HEK293 (cell line): ENCODE data around the gene RFNG.

Source experiments
- CTCF ChIA-PET: fragments of 350-600 bp; formaldehyde crosslinking; extraction: SDS; loops from one replicate; lab custom pipeline; 2021; ENCODE audit warnings: antibody characterized with exemption; lab: Yijun Ruan, JAX
- POLR2A ChIA-PET: fragments of 300-600 bp; formaldehyde crosslinking; extraction: SDS; loops from one replicate; lab custom pipeline; 2020; ENCODE audit warnings: antibody characterized with exemption, inconsistent platforms; lab: Yijun Ruan, JAX
- H3K27ac ChIP-seq: fragments of 200-500 bp; sonication (Bioruptor generic); 2 replicates; pipeline ENCODE4 v1.5.1; 2014; ENCODE audit warnings: low read depth, low read length, control low read depth, inconsistent platforms; ENCODE audit errors: extremely low read depth
- H3K36me3 ChIP-seq, 2 experiments: fragments of 200-500 bp in 1 of 2; sonication (Bioruptor generic) in 1 of 2; 1 replicate in 1 of 2; 2 replicates in 1 of 2; pipeline ENCODE4 v1.5.1; 2014 to 2017; ENCODE audit warnings: inconsistent platforms in 2 of 2, low read length in 2 of 2; ENCODE audit not compliant: control insufficient read depth in 2 of 2, insufficient read depth in 1 of 2
- H3K4me1 ChIP-seq: fragments of 200-500 bp; sonication (Bioruptor generic); 2 replicates; pipeline ENCODE4 v1.5.1; 2014; ENCODE audit warnings: mild to moderate bottlenecking, low read length, inconsistent platforms; ENCODE audit not compliant: control insufficient read depth, insufficient read depth
- H3K4me3 ChIP-seq: 2 replicates; pipeline ENCODE4 v1.5.1; 2011; ENCODE audit warnings: low read depth, mild to moderate bottlenecking, control low read depth, low read length, moderate library complexity
- H3K9me3 ChIP-seq: fragments of 200-500 bp; sonication (Bioruptor generic); 2 replicates; pipeline ENCODE4 v1.5.1; 2014; ENCODE audit warnings: low read depth, low read length, inconsistent platforms; ENCODE audit not compliant: control insufficient read depth, insufficient read depth
- BCL11B ChIP-seq: fragments of 450-650 bp; formaldehyde crosslinking; IDR thresholded peaks from 2 replicates; pipeline ENCODE4 v1.5.1; 2016; ENCODE audit warnings: low read depth, missing biosample characterization, missing genetic modification characterization
- KLF16 ChIP-seq: fragments of 450-650 bp; formaldehyde crosslinking; IDR thresholded peaks from 2 replicates; pipeline ENCODE4 v1.5.1; 2017; ENCODE audit warnings: missing biosample characterization, missing genetic modification characterization
- KLF7 ChIP-seq: fragments of 450-650 bp; formaldehyde crosslinking; IDR thresholded peaks from 2 replicates; pipeline ENCODE4 v1.5.1; 2016; ENCODE audit warnings: missing biosample characterization, missing genetic modification characterization, borderline replicate concordance
- PATZ1 ChIP-seq: fragments of 450-650 bp; formaldehyde crosslinking; IDR thresholded peaks from 2 replicates; pipeline ENCODE4 v1.5.1; 2016; ENCODE audit warnings: missing biosample characterization, missing genetic modification characterization
- SCRT1 ChIP-seq: fragments of 450-650 bp; formaldehyde crosslinking; IDR thresholded peaks from 2 replicates; pipeline ENCODE4 v1.5.1; 2016; ENCODE audit warnings: missing biosample characterization, missing genetic modification characterization, borderline replicate concordance
- SP2 ChIP-seq: fragments of 450-650 bp; formaldehyde crosslinking; IDR thresholded peaks from 2 replicates; pipeline ENCODE4 v1.5.1; 2016; ENCODE audit warnings: missing biosample characterization, missing genetic modification characterization
- YY1 ChIP-seq: fragments of 450-650 bp; formaldehyde crosslinking; IDR thresholded peaks from 2 replicates; pipeline ENCODE4 v1.5.1; 2018; ENCODE audit warnings: missing biosample characterization, missing genetic modification characterization
- ZBTB10 ChIP-seq: fragments of 450-650 bp; formaldehyde crosslinking; IDR thresholded peaks from 2 replicates; pipeline ENCODE4 v1.5.1; 2016; ENCODE audit warnings: missing biosample characterization, missing genetic modification characterization
- ZBTB26 ChIP-seq: fragments of 450-650 bp; formaldehyde crosslinking; optimal IDR thresholded peaks from 2 replicates; pipeline ENCODE3; 2016; ENCODE audit warnings: missing biosample characterization, mild to moderate bottlenecking, missing genetic modification characterization
- ZBTB8A ChIP-seq: fragments of 450-650 bp; formaldehyde crosslinking; IDR thresholded peaks from 2 replicates; pipeline ENCODE4 v1.5.1; 2016; ENCODE audit warnings: missing biosample characterization, missing genetic modification characterization
- ZNF174 ChIP-seq: fragments of 450-650 bp; formaldehyde crosslinking; IDR thresholded peaks from 2 replicates; pipeline ENCODE4 v1.5.0; 2017; ENCODE audit warnings: missing biosample characterization, mild to moderate bottlenecking, missing genetic modification characterization
- ZNF335 ChIP-seq: fragments of 450-650 bp; formaldehyde crosslinking; conservative IDR thresholded peaks from 2 replicates; pipeline ENCODE4 v1.5.1; 2016; ENCODE audit warnings: missing biosample characterization, missing genetic modification characterization
- ZNF354C ChIP-seq: fragments of 450-650 bp; formaldehyde crosslinking; IDR thresholded peaks from 2 replicates; pipeline ENCODE4 v1.5.1; 2016; ENCODE audit warnings: missing biosample characterization, missing genetic modification characterization, low read depth, borderline replicate concordance
- ZNF449 ChIP-seq: fragments of 450-650 bp; formaldehyde crosslinking; IDR thresholded peaks from 2 replicates; pipeline ENCODE4 v1.5.1; 2017; ENCODE audit warnings: missing biosample characterization, mild to moderate bottlenecking, missing genetic modification characterization, moderate library complexity
- ZSCAN16 ChIP-seq: fragments of 450-650 bp; formaldehyde crosslinking; IDR thresholded peaks from 2 replicates; pipeline ENCODE4 v1.5.1; 2016; ENCODE audit warnings: missing biosample characterization, missing genetic modification characterization
- ZXDB ChIP-seq: fragments of 450-650 bp; formaldehyde crosslinking; IDR thresholded peaks from 2 replicates; pipeline ENCODE4 v1.5.1; 2016; ENCODE audit warnings: missing biosample characterization, missing genetic modification characterization

Gene RFNG

GRCh38 chr17:82031885-82032627 is 19.6 kb downstream of the RFNG start (continued):
- TF ChIP-seq ZNF354C (no peak), PATZ1 (tag by site-specific recombination) (peak; percentile 57), ZNF174 (tag by site-specific recombination) (no peak), ZXDB (no peak), BCL11B (tag by site-specific recombination) (peak; percentile 61; the same call in 1 of the 2 replicates), ZBTB8A (peak; percentile 96), SP2 (tag by site-specific recombination) (peak; percentile 70)

GRCh38 chr17:82031303-82031884 is 20.2 kb downstream of the RFNG start, which contains the start of gene RAC3:
Gene RAC3 (plus strand): TSS chr17:82031678. CDS start chr17:82031762, 84 bp downstream.
- H3K9me3 ChIP-seq = no peaks in the 10 kb centered on the region
- TF ChIP-seq ZBTB10 (tag by site-specific recombination) = 0 out of 2 replicates have a peak, but pooled peaks have one; percentile 18
- no peak for TF ChIP-seq SCRT1 (tag by site-specific recombination)
- TF ChIP-seq ZBTB26 = peak; percentile 53
- ChIA-PET POLR2A (interaction anchor here (0.8 to 6.0 kb wide), 11 partner anchors 10 to 123 kb away, joined by 3 to 56 read pairs (median 8); partner anchors contain the start of genes CENPX, GPS1, LRRC45 and RFNG), CTCF (interaction anchor here (1.9 to 3.6 kb wide), 2 partner anchors 11 to 133 kb away, joined by 7 to 32 read pairs; partner anchors contain the start of genes CENPX and LRRC45)
- H3K36me3 ChIP-seq = peaks cover 0 to 68% of the 10 kb centered on the region in 2 experiments; a peak in 2 of 3 replicates
- peaks cover 6% of the 10 kb centered on the region for H3K4me1 ChIP-seq
- H3K27ac ChIP-seq = peak within 1 kb of the TSS; percentile 93
- peak within 1 kb of the TSS; percentile 38 for H3K4me3 ChIP-seq

GRCh38 chr17:82030470-82031302 is 20.9 kb downstream of the RFNG start:
- peaks cover 2% of the 10 kb centered on the region; the same call in 1 of the 2 replicates for H3K4me1 ChIP-seq
- no peaks in the 10 kb centered on the region for H3K9me3 ChIP-seq
- ChIA-PET POLR2A (interaction anchor here (0.8 to 6.0 kb wide), 17 partner anchors 9 to 318 kb away, joined by 3 to 56 read pairs (median 5); partner anchors contain the start of genes CENPX, GPS1, LRRC45 and RFNG), CTCF (interaction anchor here (0.5 to 3.6 kb wide), 37 partner anchors 7 to 904 kb away, joined by 3 to 35 read pairs (median 3); partner anchors contain the start of genes CENPX, DCXR, LRRC45 and MAFG)
- H3K27ac ChIP-seq = peak overlapping the region; percentile 93
- peaks cover 0 to 68% of the 10 kb centered on the region in 2 experiments; a peak in 2 of 3 replicates for H3K36me3 ChIP-seq
- peak overlapping the region; percentile 38 for H3K4me3 ChIP-seq
- TF ChIP-seq YY1 (tag by site-specific recombination) = 0 out of 2 replicates have a peak, but pooled peaks have one; percentile 7
- peak; percentile 41; the same call in 1 of the 2 replicates for TF ChIP-seq ZNF449
- TF ChIP-seq KLF16 (tag by site-specific recombination) = peak; percentile 45
- peak; percentile 10; the same call in 1 of the 2 replicates for TF ChIP-seq KLF7 (tag by site-specific recombination)
- peak; percentile 92 for TF ChIP-seq PATZ1 (tag by site-specific recombination)
- 0 out of 2 replicates have a peak, but pooled peaks have one; percentile 26 for TF ChIP-seq ZSCAN16 (tag by site-specific recombination)
- peak; percentile 96 for TF ChIP-seq ZNF335 (tag by site-specific recombination)
